ENCODE data around the gene PET100. TPM values are rescaled to one million over a fixed set of nuclear protein-coding genes. Genes with fewer than 3 reads are reported as not detected.

PET100 gene
- total RNA-seq, 6 experiments from 2014 or later, result 82.1 to 138 (median 110) TPM

DNA sequence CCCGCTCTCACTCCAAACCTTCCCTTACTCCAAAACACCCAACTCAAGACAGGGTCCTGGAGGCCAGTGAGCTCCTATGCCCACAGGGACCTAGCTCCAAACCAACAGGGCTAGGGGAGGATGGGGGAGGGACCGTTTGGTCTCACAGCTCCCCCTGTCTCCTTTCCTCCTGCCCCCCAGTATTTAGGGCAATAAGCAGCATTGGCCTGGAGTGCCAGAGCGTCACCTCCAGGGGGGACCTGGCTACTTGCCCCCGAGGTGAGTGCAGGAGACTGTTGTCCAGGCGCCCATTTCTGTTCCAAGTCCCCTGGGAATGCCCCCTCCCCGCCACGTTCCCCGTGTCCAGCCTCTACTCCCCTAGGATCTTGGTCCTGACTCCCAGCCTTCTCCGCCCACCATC, 40.0 kb downstream of the PET100 start:
- H3K9me3 Mint-ChIP-seq, result peaks cover 10% of the 10 kb centered on the region
- no peak overlapping the region for H3K27ac Mint-ChIP-seq
- H3K4me3 Mint-ChIP-seq, result no peak overlapping the region
- DNase-seq, result no peak
- H3K4me1 Mint-ChIP-seq (ENCODE audit: low read depth), result peaks cover 11% of the 10 kb centered on the region
- TF ChIP-seq, protein P1, sequence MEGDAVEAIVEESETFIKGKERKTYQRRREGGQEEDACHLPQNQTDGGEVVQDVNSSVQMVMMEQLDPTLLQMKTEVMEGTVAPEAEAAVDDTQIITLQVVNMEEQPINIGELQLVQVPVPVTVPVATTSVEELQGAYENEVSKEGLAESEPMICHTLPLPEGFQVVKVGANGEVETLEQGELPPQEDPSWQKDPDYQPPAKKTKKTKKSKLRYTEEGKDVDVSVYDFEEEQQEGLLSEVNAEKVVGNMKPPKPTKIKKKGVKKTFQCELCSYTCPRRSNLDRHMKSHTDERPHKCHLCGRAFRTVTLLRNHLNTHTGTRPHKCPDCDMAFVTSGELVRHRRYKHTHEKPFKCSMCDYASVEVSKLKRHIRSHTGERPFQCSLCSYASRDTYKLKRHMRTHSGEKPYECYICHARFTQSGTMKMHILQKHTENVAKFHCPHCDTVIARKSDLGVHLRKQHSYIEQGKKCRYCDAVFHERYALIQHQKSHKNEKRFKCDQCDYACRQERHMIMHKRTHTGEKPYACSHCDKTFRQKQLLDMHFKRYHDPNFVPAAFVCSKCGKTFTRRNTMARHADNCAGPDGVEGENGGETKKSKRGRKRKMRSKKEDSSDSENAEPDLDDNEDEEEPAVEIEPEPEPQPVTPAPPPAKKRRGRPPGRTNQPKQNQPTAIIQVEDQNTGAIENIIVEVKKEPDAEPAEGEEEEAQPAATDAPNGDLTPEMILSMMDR (IDR thresholded peaks at IDR 0.05), result no peak
- peaks cover 18% of the 10 kb centered on the region for H3K27me3 Mint-ChIP-seq (ENCODE audit: insufficient read depth)
- peaks cover 7% of the 10 kb centered on the region for H3K36me3 Mint-ChIP-seq (ENCODE audit: low read depth)

DNA sequence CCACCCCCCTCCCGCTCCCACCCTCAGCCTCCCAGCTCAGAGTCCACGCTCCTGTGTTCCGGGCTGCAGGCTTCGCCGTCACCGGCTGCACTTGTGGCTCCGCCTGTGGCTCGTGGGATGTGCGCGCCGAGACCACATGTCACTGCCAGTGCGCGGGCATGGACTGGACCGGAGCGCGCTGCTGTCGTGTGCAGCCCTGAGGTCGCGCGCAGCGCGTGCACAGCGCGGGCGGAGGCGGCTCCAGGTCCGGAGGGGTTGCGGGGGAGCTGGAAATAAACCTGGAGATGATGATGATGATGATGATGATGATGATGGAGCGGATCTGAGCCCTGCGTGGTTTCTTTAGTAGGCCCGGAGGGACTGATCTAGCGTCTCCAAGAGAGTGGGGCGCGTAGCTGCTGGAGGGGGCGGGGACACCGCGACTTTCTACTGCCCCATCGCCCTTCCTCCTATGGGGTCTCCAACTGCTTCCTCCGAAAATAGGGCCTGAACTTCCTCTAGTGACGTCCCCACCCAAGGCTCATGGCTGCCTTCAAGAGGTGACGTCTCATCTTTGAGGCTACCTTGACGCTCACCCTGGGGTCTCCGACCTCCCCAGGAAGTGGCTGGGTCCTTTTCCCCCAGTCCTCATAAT, 40.7 kb downstream of the PET100 start:
- TF ChIP-seq, protein P1 (IDR thresholded peaks at IDR 0.05), result no peak

DNA sequence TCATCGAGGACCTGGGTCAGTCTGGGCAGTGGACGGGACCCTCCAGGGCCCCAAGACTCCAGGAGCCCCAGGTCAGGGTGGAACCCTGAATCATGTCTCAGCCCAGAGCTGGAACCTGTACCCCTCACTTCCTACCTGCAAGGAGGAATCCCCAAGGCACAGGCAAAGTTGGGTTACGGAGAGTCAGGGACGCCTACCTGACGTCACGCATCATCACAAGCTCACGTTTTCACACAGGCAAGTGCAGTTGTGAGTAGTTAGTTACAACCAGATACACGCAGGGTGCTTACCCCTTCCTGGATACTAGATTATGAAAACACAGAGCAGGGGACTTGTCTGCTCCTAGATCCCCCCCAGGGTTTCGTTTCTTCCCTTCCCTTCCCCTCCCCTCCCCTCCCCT, 41.2 kb downstream of the PET100 start:
- peaks cover 8% of the 10 kb centered on the region for H3K4me1 Mint-ChIP-seq (ENCODE audit: low read depth)
- peaks cover 7% of the 10 kb centered on the region for H3K36me3 Mint-ChIP-seq (ENCODE audit: low read depth)
- DNase-seq, result no peak
- H3K9me3 Mint-ChIP-seq, result peaks cover 10% of the 10 kb centered on the region
- TF ChIP-seq, protein P1 (IDR thresholded peaks at IDR 0.05), result no peak
- H3K27ac Mint-ChIP-seq, result no peak overlapping the region
- H3K27me3 Mint-ChIP-seq (ENCODE audit: insufficient read depth), result peaks cover 18% of the 10 kb centered on the region
- H3K4me3 Mint-ChIP-seq, result no peak overlapping the region

More for the DNA sequence above, 40.7 kb downstream of the PET100 start:
- Mint-ChIP-seq H3K4me1 (ENCODE audit: low read depth) (peaks cover 12% of the 10 kb centered on the region), H3K27me3 (ENCODE audit: insufficient read depth) (peaks cover 18% of the 10 kb centered on the region), H3K9me3 (peaks cover 10% of the 10 kb centered on the region), H3K4me3 (no peak overlapping the region; the same call in 1 of the 2 replicates), H3K36me3 (ENCODE audit: low read depth) (peaks cover 7% of the 10 kb centered on the region), H3K27ac (no peak overlapping the region)
- DNase-seq, result no peak

DNA sequence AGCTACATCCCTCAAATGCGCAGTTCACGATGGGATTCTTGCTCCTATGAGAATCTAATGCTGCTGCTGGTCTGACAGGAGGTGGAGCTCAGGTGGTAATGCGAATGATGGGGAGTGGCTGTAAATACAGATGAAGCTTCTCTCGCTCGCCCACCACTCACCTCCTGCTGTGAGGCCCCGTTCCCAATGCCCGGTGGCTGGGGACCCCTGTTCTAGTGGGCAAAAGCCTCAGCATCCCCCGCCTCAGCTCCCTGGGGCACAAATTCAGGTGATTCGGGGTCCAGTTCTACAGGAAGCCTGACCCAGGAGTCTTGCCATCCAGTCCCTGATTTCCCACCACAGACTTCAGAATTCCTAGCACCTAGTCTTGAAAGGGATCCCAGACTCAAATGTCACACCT, 42.9 kb downstream of the PET100 start:
- no peak overlapping the region for H3K4me3 Mint-ChIP-seq
- H3K27me3 Mint-ChIP-seq (ENCODE audit: insufficient read depth), result peaks cover 24% of the 10 kb centered on the region
- peaks cover 7% of the 10 kb centered on the region for H3K36me3 Mint-ChIP-seq (ENCODE audit: low read depth)
- no peak for DNase-seq
- H3K4me1 Mint-ChIP-seq (ENCODE audit: low read depth), result peaks cover 8% of the 10 kb centered on the region
- no peak overlapping the region for H3K27ac Mint-ChIP-seq
- TF ChIP-seq, protein P1 (IDR thresholded peaks at IDR 0.05), result no peak
- H3K9me3 Mint-ChIP-seq, result peaks cover 10% of the 10 kb centered on the region

DNA sequence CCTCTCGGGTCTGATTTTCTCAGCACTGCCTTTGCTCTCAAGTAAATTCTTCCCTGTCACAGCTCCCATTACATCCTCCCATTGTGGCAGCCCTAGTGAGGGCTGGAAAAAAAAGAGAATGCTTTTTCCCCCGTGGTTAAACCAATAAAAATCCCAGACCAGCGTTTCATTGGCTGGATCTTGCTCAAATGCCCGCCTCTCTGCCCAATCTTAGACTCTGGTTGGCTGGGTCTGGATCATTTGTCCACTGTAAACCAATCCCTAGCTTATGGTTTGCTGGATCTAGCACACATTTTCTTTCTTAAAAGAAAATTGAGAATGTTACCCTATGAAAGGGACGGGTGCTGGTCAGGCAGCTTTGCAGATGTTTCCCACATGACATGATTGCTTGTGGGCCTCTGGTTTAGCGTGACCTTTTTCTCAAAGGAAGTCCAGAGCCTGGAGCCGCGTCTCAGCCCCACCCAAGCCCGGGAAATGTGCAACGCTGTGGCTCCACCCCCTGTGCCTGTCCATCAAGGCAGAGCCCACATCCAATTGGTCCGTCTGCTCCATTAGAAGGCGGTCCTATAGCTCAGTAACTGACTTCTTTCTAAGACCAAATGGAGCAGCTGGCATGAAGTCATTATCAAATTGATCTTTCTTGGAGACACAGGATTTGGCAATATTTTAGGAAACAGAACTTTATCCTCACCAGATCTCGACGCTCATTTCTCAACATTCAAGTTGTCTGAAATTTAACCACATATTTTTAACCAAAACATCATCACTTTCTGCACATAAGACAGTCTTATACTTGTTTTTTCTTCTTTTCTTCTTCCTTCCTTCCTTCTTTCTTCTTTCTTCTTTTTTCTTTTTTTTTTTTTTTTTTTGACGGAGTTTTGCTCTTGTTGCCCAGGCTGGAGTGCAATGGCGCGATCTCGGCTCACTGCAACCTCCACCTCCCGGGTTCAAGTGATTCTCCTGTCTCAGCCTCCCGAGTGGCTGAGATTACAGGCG, 44.7 kb downstream of the PET100 start:
- Mint-ChIP-seq H3K9me3 (peaks cover 10% of the 10 kb centered on the region), H3K4me1 (ENCODE audit: low read depth) (peaks cover 10% of the 10 kb centered on the region), H3K36me3 (ENCODE audit: low read depth) (peaks cover 7% of the 10 kb centered on the region), H3K27ac (no peak overlapping the region), H3K4me3 (no peak overlapping the region; the same call in 1 of the 2 replicates), H3K27me3 (ENCODE audit: insufficient read depth) (peaks cover 22% of the 10 kb centered on the region)
- DNase-seq, result peak; percentile 41
- TF ChIP-seq, protein P1 (IDR thresholded peaks at IDR 0.05), result no peak
